Parathyroid adenoma (tissue), 2 donors: ENCODE results near the gene MFSD11.
"Not testable (repeated sequence)": the region's sequence is repeated elsewhere in the genome, so short reads cannot be mapped to it uniquely, and the experiment has no call there.

ENCODE experiments used
- H2AFZ ChIP-seq: fragments of 300-600 bp; sonication (generic); one replicate; pipeline ENCODE4 v1.7.0; 2017; ENCODE audit warnings: antibody characterized with exemption, mild to moderate bottlenecking
- H3K27ac ChIP-seq: fragments of 300-600 bp; sonication (generic); one replicate; pipeline ENCODE4 v1.7.0; 2017
- H3K27me3 ChIP-seq: fragments of 300-600 bp; sonication (generic); one replicate; pipeline ENCODE4 v1.7.0; 2017; ENCODE audit warnings: low read length; ENCODE audit not compliant: control insufficient read depth, insufficient read depth
- H3K36me3 ChIP-seq: fragments of 300-600 bp; sonication (generic); one replicate; pipeline ENCODE4 v1.7.0; 2017; ENCODE audit warnings: low read length; ENCODE audit not compliant: control insufficient read depth, insufficient read depth
- H3K4me1 ChIP-seq: fragments of 300-600 bp; sonication (generic); one replicate; pipeline ENCODE4 v1.7.0; 2017; ENCODE audit warnings: control low read depth
- H3K4me2 ChIP-seq: fragments of 300-600 bp; sonication (generic); one replicate; pipeline ENCODE4 v1.7.0; 2017; ENCODE audit warnings: low read length
- H3K4me3 ChIP-seq: fragments of 300-600 bp; sonication (generic); one replicate; pipeline ENCODE4 v1.7.0; 2017; ENCODE audit warnings: low read depth, low read length
- H3K79me2 ChIP-seq: fragments of 300-600 bp; sonication (generic); one replicate; pipeline ENCODE4 v1.7.0; 2017; ENCODE audit warnings: control low read depth
- H3K9ac ChIP-seq: fragments of 300-600 bp; sonication (generic); one replicate; pipeline ENCODE4 v1.7.0; 2017; ENCODE audit warnings: mild to moderate bottlenecking
- H3K9me3 ChIP-seq: fragments of 300-600 bp; sonication (generic); one replicate; pipeline ENCODE4 v1.7.0; 2017; ENCODE audit warnings: low read length; ENCODE audit not compliant: control insufficient read depth
- TF ChIP-seq, protein P1 (sequence below): fragments of 300-600 bp; sonication (generic); IDR thresholded peaks from one replicate; pipeline ENCODE4 v1.7.0; 2017; ENCODE audit warnings: antibody characterized with exemption, mild to moderate bottlenecking
- donor health status: primary hyperparathyroidism.

The MFSD11 gene

DNA sequence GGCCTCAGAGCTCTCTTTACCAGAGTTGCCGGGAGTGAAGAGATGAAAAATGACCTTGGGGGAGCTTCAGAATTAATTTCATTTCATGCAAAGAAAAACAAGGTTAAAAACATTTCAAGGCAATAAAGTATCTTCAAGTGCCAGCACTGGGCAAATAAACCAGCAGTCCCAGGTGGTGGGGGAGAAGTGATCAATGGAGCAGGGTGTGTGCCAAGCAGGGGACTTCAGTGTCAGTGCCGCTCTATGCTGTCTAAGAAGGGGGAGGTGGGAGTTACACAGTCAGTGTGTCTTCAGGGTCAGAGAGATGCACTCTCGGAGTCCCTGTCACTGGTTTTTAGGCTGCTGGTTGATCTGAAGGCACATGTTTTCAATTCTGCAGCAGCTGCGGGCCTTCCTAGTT, 73.0 kb downstream of the MFSD11 start:
- Histone ChIP-seq H3K9me3 (no peaks in the 10 kb centered on the region), H3K4me1 (no peaks in the 10 kb centered on the region), H3K4me3 (no peak overlapping the region), H3K36me3 (no peaks in the 10 kb centered on the region), H2AFZ (no peak overlapping the region), H3K27me3 (no peaks in the 10 kb centered on the region), H3K9ac (no peak overlapping the region), H3K4me2 (no peak overlapping the region), H3K27ac (no peak overlapping the region), H3K79me2 (no peaks in the 10 kb centered on the region)
- TF ChIP-seq, protein P1, sequence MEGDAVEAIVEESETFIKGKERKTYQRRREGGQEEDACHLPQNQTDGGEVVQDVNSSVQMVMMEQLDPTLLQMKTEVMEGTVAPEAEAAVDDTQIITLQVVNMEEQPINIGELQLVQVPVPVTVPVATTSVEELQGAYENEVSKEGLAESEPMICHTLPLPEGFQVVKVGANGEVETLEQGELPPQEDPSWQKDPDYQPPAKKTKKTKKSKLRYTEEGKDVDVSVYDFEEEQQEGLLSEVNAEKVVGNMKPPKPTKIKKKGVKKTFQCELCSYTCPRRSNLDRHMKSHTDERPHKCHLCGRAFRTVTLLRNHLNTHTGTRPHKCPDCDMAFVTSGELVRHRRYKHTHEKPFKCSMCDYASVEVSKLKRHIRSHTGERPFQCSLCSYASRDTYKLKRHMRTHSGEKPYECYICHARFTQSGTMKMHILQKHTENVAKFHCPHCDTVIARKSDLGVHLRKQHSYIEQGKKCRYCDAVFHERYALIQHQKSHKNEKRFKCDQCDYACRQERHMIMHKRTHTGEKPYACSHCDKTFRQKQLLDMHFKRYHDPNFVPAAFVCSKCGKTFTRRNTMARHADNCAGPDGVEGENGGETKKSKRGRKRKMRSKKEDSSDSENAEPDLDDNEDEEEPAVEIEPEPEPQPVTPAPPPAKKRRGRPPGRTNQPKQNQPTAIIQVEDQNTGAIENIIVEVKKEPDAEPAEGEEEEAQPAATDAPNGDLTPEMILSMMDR, result no peak

DNA sequence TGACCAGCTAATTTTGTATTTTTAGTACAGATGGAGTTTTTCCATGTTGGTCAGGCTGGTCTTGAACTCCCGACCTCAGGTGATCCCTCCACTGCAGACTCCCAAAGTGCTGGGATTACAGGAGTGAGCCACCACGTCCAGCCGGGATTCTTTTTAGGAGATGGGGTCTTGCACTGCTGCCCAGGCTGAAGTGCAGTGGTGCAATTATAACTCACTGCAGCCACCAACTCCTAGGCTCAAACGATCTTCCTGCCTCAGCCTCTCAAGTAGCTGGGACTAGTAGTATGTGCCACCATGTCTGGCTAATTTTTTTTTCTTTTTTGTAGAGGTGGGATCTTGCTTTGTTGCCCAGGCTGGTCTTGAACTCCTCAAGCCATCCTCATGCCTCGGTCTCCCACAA, 73.9 kb downstream of the MFSD11 start:
- H3K9me3 ChIP-seq, result no peaks in the 10 kb centered on the region
- TF ChIP-seq, protein P1, result no peak
- no peak overlapping the region for H3K4me3 ChIP-seq
- no peak overlapping the region for H3K27ac ChIP-seq
- H3K36me3 ChIP-seq, result no peaks in the 10 kb centered on the region
- H3K4me1 ChIP-seq, result no peaks in the 10 kb centered on the region
- H3K27me3 ChIP-seq, result no peaks in the 10 kb centered on the region
- H3K4me2 ChIP-seq, result no peak overlapping the region
- no peak overlapping the region for H3K9ac ChIP-seq
- no peaks in the 10 kb centered on the region for H3K79me2 ChIP-seq
- H2AFZ ChIP-seq, result no peak overlapping the region

DNA sequence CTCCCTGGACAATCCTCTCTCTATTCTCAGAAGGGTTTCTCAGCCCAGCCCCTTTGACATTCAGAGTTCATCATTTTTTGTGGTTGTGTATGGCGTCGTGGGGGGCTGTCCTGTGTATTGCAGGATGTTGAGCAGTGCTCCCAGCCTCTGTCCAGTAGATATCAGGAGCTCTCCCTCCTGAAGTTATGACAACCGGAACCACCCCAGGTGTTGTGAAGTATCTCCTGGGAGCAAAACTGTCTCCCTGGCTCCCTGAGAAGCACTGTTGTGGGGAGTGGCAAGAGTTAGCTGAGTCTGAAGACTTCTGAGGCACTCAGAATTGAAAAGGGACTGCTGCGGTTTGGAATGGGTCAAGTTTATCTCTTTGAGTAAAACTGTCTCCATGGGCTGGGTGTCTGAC, 74.3 kb downstream of the MFSD11 start:
- Histone ChIP-seq H3K4me2 (no peak overlapping the region), H3K4me1 (no peaks in the 10 kb centered on the region), H2AFZ (no peak overlapping the region), H3K9ac (no peak overlapping the region), H3K27ac (no peak overlapping the region), H3K79me2 (no peaks in the 10 kb centered on the region), H3K9me3 (no peaks in the 10 kb centered on the region), H3K4me3 (no peak overlapping the region), H3K27me3 (no peaks in the 10 kb centered on the region), H3K36me3 (no peaks in the 10 kb centered on the region)
- TF ChIP-seq, protein P1, result no peak

DNA sequence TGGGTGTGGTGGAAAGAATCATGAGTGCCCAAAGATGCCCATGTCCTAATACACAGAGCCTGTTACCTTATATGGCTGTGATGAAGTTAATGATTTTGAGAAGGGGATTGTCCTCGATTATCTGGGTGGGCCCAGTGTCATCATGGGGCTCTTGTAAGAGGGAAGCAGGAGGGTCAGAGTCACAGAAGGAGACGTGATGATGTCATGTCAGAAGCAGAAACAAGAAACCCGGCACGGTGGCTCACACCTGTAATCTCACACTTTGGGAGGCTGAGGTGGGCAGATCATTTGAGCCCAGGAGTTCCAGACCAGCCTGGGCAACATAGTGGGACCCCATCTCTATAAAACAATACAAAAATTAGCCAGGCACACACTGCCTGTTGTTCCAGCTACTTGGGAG, 75.0 kb downstream of the MFSD11 start:
- Histone ChIP-seq H3K27me3 (no peaks in the 10 kb centered on the region), H3K4me2 (no peak overlapping the region), H3K9me3 (no peaks in the 10 kb centered on the region), H3K4me1 (no peaks in the 10 kb centered on the region), H3K27ac (no peak overlapping the region), H3K79me2 (no peaks in the 10 kb centered on the region), H3K4me3 (no peak overlapping the region), H3K36me3 (no peaks in the 10 kb centered on the region), H3K9ac (no peak overlapping the region), H2AFZ (no peak overlapping the region)
- TF ChIP-seq, protein P1, result no peak

DNA sequence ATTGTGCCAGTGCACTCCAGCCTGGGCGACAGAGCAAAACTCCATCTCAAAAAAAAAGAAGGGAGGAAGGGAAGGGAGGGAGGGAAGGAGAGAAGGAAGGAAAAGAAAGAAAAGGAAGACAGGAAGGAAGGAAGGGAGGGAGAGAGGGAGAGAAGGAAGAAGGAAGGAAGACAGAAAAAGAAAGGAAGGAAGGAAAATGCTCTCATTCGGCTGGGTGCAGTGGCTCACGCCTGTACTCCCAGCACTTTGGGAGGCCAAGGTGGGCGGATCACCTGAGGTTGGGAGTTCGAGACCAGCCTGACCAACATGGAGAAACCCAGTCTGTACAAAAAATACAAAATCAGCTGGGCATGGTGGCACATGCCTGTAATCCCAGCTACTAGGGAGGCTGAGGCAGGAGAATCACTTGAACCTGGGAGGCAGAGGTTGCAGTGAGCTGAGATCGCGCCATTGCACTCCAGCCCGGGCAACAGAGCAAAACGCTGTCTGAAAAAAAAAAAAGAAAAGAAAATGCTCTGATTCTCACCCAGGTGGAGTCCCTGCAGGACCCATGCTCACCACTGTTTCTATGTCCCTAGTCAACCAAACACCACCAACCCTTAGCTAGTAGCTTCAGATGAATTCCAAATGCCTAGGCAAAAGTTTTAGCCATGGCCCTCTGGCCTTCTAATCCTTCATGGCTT, 78.1 kb downstream of the MFSD11 start:
- not testable (repeated sequence) for H2AFZ ChIP-seq, H3K9me3 ChIP-seq, H3K79me2 ChIP-seq, H3K4me3 ChIP-seq, H3K27ac ChIP-seq, H3K27me3 ChIP-seq, H3K9ac ChIP-seq, H3K4me2 ChIP-seq, H3K4me1 ChIP-seq, H3K36me3 ChIP-seq
